HL-60 (cell line): ENCODE data around the gene GAB2.

Experiments
- GABPA ChIP-seq: IDR thresholded peaks from 2 replicates; pipeline ENCODE4 v1.6.1; 2012; ENCODE audit warnings: low read depth
- POLR2AphosphoS5 ChIP-seq: IDR thresholded peaks from 2 replicates; pipeline ENCODE4 v1.6.1; 2012; ENCODE audit warnings: low read depth
- TF ChIP-seq, protein P1 (sequence below): IDR thresholded peaks from 2 replicates; pipeline ENCODE4 v1.6.1; 2012; ENCODE audit warnings: low read depth; ENCODE audit not compliant: insufficient replicate concordance
- TF ChIP-seq, protein P2 (sequence below): IDR thresholded peaks from one replicate; pipeline ENCODE4 v1.5.1; 2011; ENCODE audit warnings: low read length, control low read depth, inconsistent platforms; ENCODE audit not compliant: insufficient read depth

DNA sequence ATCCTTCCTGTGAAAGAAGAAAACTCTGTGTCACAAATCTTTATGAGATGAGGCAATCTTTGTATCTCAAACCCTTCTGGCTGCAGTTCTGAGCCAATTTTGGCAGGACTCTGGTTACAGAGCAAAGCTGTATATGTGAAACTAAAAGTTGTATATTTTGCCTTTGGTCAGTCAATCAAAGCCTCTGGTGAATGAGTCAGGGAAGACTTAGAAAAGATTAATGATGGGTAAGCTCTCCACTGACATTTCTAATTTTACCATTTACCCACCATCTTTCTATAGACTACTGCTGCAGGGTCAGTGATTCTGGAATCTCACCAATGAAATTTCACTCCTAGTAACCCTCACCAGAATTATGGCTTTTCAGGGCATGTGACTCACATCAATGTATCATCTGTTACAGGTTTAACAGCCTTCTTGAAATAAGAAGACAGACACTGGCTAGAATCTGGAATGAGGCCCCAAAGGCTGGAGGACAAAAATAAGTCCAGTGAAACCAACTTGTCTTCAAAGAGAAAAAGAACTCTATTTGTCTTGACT, 185.6 kb downstream of the GAB2 start:
- TF ChIP-seq, protein P1, sequence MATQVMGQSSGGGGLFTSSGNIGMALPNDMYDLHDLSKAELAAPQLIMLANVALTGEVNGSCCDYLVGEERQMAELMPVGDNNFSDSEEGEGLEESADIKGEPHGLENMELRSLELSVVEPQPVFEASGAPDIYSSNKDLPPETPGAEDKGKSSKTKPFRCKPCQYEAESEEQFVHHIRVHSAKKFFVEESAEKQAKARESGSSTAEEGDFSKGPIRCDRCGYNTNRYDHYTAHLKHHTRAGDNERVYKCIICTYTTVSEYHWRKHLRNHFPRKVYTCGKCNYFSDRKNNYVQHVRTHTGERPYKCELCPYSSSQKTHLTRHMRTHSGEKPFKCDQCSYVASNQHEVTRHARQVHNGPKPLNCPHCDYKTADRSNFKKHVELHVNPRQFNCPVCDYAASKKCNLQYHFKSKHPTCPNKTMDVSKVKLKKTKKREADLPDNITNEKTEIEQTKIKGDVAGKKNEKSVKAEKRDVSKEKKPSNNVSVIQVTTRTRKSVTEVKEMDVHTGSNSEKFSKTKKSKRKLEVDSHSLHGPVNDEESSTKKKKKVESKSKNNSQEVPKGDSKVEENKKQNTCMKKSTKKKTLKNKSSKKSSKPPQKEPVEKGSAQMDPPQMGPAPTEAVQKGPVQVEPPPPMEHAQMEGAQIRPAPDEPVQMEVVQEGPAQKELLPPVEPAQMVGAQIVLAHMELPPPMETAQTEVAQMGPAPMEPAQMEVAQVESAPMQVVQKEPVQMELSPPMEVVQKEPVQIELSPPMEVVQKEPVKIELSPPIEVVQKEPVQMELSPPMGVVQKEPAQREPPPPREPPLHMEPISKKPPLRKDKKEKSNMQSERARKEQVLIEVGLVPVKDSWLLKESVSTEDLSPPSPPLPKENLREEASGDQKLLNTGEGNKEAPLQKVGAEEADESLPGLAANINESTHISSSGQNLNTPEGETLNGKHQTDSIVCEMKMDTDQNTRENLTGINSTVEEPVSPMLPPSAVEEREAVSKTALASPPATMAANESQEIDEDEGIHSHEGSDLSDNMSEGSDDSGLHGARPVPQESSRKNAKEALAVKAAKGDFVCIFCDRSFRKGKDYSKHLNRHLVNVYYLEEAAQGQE, result no peak
- TF ChIP-seq, protein P2, sequence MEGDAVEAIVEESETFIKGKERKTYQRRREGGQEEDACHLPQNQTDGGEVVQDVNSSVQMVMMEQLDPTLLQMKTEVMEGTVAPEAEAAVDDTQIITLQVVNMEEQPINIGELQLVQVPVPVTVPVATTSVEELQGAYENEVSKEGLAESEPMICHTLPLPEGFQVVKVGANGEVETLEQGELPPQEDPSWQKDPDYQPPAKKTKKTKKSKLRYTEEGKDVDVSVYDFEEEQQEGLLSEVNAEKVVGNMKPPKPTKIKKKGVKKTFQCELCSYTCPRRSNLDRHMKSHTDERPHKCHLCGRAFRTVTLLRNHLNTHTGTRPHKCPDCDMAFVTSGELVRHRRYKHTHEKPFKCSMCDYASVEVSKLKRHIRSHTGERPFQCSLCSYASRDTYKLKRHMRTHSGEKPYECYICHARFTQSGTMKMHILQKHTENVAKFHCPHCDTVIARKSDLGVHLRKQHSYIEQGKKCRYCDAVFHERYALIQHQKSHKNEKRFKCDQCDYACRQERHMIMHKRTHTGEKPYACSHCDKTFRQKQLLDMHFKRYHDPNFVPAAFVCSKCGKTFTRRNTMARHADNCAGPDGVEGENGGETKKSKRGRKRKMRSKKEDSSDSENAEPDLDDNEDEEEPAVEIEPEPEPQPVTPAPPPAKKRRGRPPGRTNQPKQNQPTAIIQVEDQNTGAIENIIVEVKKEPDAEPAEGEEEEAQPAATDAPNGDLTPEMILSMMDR, result no peak
- no peak for TF ChIP-seq POLR2AphosphoS5
- no peak for TF ChIP-seq GABPA
